GM23248 (cell line): ENCODE measurements around the gene STX8.

Experiments used
- EZH2 ChIP-seq: fragments of 200-600 bp; sonication (generic); IDR thresholded peaks from 2 replicates; pipeline ENCODE4 v1.6.1; 2018; ENCODE audit warnings: antibody characterized with exemption, mild to moderate bottlenecking; ENCODE audit not compliant: insufficient read depth, poor library complexity, severe bottlenecking
- EZH2phosphoT487 ChIP-seq: fragments of 200-600 bp; sonication (generic); IDR thresholded peaks from 2 replicates; pipeline ENCODE4 v1.6.1; 2018; ENCODE audit warnings: antibody characterized with exemption, moderate library complexity, mild to moderate bottlenecking, low read depth; ENCODE audit not compliant: insufficient read depth

DNA sequence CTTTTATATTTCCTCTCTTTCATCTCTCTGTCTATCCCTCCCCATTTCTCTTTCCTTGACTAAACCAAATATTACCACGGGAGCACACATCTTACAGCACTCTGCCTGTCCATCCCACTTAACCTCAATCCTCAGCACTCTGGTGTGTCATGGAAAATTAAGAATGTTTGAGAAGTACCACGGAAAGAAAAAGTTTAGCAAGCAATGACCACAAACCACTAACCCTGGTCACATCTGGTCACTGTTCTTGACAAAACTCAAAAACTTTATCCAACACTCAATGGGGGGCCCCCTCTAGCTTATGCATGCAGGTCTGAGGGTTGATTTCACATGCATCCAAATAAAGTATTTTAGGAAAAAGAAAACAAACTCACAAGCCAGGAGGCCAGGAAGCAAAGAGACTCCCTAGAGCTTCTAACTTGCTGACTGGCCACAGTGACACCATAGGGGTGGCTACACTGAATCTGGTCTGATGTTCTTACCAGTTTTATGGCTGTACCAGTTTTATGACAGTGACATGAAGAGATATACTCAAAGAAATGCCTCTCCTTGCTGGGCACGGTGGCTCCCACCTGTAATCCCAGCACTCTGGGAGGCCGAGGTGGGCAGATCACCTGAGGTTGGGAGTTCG is 229.2 kb downstream of the STX8 start:
- TF ChIP-seq EZH2 (no peak), EZH2phosphoT487 (no peak)
